ENCODE results near the gene VSTM2B. TPM values are rescaled to one million over a fixed set of nuclear protein-coding genes. Genes with fewer than 3 reads are reported as not detected.

VSTM2B gene
- not detected for total RNA-seq
- long read RNA-seq, result 0 reads

DNA sequence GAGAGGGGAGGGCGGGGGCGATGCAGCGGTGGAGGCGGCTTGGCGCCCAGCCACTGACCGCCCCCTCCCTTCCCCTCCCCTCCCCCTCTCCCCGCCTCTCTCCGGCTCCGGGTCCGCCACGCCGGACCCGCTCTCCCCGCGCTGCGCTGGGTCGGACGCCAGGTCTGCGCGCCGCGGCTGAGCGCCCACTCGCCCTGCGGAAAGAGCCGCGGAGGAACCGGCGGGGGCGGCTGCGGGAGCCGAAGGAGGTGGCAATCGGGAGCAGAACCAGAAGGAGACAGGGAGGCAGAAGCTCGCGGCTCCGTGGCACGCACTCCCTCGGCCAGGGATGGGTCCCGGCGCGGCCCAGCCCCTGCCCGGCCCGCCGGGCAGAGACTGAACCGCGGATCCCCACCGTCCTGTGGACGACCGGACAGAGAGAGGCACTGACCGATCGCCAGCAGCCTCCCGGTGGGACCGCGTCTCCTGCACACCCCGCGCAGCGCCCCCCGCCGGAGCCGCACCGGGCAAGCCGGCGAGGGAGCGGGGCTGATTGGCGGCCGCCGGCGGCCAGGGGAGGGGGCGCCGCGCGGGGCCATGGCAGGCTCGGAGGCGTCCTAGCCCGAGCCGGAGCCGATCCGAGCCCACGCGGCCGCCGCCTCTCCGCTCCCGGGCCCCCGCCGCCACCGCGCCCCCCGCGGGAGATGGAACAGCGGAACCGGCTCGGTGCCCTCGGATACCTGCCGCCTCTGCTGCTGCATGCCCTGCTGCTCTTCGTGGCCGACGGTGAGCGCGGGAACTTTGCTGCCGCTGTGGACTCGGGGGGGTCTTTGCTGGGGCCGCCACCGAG is at the start of gene VSTM2B:
Gene VSTM2B, plus strand, starts transcription at position 94 of the 829 bp plus-strand sequence. Its CDS starts 590 bp downstream, at position 684.
- no peak for DNase-seq (ENCODE audit: low spot score)

DNA sequence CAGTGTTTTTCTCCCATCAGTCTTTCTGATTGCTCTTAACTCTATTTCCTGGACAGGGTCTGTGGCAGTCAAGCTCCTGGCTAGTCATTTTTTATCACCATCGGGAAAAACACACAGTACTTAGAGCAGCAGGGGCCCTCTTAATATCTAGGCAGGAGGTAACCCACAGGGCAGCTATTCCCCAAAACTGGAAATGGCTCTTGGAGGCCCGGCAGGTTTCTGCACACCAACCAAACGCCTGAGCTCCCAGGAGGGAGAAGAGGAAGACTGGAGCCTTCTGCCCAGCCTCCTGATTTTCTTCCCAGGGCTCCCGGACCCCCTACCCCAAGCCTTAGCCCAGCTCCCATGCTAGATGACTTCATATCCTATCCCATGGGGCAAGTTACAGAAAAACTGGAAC is 49.3 kb upstream of the VSTM2B start:
- DNase-seq (ENCODE audit: low spot score), result no peak

DNA sequence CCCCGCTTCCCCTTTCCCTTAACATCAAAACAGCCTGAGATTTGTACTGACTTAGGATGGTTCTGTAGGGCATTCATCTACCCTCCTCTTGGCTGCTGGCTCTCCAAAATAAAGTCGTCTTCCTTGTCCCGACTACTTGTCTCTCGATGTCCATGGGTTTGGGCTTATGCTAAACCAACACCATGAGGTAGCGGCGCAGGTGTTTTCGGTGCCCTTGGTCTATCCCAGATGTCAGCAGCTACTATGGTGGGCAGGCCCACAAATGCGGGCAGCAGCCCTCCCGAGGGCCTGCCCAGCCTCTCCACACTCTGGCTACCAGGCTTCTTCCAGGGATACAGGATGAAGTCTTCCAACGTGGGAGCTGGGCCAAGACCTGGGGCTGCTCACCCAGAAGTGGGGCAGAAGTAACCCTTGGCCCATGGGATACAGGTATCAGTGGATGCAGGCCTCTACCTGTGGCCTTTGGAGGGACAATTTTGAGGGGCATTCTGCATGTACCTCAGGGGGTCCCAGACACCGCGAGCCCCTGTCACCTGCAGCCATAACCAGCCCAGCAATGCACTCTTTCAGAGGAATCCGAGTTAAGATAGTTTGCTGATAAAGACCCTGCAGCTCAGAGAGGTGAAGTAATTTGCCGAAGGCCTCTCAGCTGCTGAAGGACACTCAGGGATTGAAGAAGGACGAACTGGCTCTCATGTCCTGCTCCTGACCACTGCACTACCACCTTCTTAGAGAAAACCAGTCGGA is 47.8 kb upstream of the VSTM2B start:
- DNase-seq (ENCODE audit: low spot score), result peak; percentile 78

DNA sequence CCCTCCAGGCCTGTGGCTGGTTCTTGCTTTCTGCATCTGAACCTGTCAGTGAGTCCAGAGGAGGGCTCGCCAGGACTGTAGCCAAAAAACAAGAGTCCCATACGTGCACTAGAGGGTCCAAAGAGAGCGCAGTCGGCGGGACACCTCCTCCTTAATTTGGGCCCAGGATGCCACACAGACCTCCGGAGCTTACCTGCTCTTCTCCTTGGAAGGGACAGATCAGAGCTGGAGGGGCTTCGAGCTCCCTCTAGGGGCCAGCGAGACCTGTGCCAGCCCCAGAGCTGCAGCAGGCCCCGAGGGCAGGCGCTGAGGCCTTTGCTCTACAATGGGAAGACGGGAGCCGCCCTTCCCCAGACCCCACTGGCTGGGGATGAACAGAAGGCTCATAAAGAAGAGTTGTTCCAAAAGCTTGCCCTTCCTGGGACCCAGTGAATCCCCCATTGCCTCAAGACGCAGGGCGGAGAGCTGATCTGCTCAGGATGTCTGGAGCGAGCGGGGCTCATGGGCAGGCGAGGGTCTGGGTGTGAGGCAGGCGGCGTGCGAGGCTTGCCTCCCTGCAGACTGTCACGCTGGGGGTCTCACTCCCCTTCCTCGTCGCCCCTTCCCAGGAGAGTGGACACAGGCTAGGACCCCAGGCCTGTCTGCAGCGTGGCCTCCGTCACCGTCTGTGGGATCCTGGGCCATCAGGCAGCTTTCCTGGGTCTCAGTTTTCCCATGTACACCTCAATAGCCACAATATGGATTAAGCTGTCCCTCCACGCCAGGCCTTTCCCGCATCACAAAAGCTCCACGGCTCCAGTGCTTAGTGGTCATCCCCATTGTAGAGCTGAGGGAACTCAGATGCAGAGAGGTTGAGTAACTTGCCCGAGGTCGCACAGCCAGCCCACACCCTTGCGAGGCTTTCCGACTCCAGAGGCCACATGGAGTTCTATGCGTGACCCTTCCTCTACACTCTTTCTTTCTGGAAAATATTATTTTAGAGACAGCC is 46.9 kb upstream of the VSTM2B start:
- DNase-seq (ENCODE audit: low spot score), result peak; percentile 74

DNA sequence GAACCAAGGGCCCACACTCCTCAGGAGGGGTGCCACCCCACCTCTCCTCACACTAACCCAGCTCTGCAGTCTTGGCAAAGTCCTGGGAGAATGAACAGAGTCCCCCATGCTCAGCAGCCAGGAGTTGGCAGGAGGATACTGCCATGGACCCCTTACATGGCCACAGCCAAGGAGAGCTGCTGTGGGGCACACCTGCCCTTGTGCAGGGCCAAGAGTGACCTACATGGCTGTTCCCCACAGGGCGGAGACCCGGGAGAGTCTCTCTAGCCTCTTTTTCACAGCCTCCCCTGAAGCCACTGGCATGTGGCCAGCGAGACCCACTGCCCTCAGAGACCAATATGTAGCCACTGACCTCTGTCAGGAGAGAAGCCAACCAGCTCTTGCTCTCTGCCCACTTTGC is 45.9 kb upstream of the VSTM2B start:
- DNase-seq (ENCODE audit: low spot score), result peak; percentile 64

DNA sequence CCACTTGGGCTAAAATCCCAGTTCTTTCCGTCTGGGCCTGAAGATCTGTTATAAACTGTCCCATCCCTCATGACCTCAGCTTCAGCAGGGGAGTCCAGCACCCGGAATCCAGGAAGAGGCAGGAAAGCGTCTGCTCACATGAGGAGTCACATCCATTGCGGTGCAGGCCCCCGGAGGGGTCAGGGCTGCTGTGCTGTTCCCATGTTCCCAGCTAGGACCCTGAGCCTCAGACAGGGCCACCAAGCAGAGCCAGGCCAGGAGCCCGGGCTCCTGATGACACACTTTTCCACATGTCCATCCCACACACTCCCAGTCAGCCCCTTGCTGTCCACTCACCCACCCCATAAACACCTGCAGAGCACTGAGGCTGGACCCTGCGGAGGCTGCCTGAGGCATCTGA is 45.3 kb upstream of the VSTM2B start:
- peak; percentile 43 for DNase-seq (ENCODE audit: low spot score)

DNA sequence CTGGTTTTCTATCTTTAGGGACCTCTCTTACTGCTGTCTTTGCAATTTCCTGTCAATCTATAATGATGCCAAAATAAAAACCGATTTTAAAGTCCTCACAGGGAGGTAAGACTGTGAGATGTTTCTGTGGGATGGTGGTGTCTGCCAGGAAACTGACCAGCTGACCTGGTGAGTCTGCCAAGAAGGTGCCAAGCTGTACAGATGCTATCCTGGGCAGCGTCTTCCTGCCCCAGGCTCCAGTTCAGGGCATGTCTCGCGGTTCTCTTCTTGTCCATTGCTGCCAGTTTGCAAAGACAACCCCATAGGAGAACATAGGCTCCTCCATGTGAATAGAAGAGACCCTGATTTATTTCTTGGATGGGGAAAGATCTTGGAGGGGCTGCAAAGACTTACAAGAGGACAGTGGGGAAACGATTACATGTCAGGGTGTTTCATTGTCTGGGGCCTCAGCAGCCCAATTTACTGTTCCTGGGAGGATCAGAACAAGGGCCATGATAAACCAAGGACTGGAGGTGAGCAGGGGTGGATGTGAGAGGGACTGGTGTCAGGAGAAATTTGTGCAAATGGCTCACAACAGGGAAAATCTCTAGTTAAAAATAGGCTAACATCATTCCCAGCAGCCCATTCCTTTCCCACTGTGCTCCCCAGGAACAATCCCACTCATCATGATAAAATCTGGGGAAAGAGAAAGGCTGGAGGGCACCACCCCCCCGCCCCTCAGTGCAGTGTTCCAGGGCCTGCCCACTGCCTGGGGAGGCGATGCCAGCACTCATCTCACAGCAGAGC is 42.7 kb upstream of the VSTM2B start:
- DNase-seq (ENCODE audit: low spot score), result peak; percentile 14

DNA sequence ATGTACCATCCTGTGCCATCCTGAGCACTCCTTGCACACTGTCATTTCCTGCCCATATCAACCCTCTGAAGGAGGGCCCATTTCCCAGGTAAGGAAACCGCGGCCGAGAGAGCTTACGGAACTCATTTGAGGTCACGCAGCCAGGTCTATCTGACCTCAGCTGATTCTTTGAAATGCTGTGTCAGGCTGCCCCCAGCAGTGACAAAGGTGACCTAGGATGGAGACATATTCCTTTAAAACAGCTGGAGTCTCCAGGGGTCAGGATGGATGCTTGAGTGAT is 42.2 kb upstream of the VSTM2B start:
- DNase-seq (ENCODE audit: low spot score), result peak; percentile 57

DNA sequence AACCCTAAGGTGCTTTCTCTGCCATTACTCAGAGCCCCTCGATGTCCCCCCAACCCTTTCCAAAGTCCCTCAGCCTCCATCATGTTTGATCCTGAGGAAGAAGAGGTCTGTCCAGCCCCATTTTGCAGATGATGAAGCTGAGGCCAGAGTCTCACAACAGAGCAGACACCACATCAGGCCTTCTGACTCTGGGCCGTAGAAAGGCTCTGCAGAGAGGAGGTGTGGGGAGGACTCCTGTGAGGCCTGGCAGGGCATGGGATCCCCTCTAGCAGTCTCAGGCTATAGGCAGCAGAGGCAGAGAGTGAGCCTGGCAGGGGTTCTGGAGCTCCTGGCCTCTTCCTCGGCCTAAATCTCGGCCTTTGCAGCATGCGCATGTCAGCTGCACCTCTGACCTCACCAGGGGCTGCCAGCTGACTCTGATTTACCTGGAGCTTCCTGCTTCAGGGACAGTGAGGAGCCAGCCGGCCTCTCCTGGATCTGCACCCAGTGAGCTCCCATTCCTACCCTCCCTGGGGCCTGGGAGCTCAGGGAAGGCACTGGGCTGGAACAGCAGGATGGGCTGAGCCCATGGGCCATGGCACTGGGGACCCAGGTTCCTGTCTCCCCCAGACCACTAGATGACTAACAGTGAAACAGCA is 41.7 kb upstream of the VSTM2B start:
- peak; percentile 67 for DNase-seq (ENCODE audit: low spot score)

DNA sequence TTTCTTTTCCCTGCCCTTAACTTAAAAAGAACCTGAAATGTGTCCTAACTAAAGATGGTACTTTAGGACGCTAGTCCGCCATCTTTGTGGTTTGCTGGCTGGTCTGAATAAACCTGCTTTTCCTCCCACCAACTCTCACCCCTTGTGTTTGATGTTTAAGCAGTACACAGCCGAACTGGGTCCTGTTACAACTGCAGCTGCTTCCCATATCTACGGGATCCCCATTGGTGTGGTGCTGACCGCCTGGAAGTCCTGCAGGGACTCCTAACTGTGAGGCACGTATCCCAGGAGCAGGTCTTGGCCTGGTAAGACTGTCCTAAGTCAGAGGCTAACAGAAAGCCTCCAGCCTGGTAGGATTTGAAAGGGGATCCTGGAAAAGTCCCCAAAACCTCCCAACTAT is 40.9 kb upstream of the VSTM2B start:
- DNase-seq (ENCODE audit: low spot score), result peak; percentile 43

DNA sequence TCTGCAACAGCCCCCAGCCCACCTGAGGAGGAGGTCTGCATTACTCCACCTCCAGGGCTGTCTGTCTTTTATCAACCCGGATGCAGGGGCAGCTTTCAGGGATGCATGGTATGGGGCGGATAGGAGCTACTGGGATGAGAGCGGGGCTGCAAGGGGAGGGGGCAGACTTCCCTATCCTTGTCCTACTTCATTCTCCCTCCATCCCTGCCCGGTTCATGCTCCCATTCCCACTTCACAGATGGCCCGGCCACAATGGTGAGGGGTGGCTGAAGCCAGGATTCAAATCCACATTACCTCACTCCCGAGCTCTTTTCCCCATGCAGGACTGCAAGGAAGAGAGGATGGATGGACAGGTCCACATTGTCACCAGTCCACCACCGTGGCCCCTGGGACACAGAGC is 40.5 kb upstream of the VSTM2B start:
- DNase-seq (ENCODE audit: low spot score), result peak; percentile 41

DNA sequence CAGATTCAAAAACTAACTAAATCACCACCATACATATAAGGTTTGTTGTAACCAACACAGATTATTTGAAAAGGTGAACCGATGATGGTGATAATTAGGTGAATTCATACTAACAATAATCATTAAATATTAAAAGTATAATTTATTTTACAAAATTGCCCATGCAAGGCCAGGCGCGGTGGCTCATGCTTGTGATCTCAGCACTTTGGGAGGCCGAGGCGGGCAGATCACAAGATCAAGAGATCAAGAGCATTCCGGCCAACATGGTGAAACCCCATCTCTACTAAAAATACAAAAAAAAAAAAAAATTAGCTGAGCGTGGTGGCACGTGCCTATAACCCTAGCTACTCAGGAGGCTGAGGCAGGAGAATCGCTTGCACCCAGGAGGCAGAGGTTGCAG is 38.8 kb upstream of the VSTM2B start:
- peak; percentile 60 for DNase-seq (ENCODE audit: low spot score)

DNA sequence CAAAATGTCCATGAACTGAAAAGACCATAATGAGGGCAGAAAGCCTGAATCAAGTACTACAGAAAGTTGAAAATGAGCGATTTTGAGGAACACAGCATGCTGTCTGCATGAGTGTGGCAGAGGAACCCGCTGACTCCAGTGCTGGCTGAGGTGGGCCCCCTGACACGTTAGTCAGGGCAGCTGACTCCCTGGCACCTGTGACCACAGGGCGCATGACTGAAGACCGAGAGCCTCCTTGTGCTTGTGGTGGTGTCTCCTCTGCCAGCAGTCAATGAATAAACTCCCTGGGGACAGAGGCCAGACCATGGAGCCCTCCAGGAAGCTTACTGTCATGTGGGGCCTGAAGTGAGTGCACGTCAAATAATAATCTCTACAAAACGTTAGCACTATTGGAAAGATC is 38.4 kb upstream of the VSTM2B start:
- DNase-seq (ENCODE audit: low spot score), result peak; percentile 74

DNA sequence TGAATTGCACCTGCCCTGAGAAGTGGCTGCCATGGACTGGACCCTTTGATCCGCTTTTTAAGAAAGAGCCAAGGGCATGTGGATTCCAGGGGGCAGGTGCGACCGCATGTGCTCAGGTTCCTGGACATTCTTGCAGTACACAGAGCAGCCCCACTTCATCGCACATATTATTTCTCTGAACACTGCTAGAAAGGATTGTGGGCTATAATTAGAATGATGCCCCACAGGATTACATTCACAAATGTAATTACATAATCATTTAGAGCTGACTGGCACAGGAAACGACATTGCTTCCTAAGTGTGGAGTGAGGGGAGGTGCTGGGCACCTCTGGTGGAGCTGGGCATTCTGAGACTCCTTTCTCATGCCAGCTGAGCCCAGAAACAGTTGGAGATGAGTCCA is 37.5 kb upstream of the VSTM2B start:
- peak; percentile 53 for DNase-seq (ENCODE audit: low spot score)

DNA sequence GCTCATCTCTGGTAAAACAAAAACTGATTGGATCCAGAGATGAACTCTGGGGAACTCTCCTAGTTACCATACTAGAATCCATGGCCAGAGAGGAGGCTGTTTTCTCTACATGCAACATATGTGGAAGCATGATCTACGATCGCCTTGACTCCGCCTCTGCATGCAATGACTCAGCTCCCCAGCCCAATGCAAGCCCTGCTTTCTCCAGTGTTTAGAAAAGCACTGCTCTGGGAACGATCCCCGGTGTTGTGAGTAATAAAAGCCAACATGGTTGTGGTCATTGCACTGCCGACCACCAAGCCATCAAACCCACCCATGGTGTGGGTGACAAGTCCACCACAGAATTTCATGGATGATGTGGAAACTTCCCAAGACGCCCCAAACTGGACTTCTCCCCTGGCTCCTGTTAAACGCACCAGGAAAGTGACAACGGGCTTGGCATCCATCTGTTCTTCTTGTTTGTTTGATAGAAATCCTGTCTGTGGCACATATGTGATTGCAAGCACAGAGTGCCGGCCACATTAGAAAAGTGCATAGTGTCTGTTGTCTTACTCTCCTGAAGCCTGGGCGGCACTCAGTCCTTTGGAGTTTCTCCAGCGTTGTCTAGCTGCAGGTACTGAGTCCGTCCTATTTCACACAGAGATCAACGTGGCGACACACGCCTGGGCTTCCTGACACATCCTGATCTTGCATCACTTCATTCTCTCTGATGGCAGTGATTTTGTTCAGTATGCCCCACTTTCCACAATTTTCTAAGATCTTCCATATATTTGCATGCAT is 36.4 kb upstream of the VSTM2B start:
- peak; percentile 26 for DNase-seq (ENCODE audit: low spot score)

DNA sequence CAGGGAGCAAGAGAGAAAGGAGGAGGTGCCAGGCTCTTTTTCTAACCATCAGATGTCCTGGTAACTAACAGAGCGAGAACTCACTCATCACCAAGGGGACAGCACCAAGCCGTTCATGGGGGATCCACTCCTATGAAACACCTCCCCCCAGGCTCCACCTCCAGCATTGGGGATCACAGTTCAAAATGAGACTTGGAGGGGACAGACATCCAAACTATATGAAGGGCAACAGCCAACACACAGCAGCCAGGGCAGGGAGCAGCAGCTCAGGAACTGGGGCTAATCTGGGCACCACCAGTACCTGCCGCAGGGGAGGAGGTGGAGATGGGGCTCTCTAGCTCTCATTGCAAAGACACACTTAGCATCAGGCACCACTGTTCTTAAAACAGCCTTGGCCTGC is 34.3 kb upstream of the VSTM2B start:
- DNase-seq (ENCODE audit: low spot score), result peak; percentile 53

DNA sequence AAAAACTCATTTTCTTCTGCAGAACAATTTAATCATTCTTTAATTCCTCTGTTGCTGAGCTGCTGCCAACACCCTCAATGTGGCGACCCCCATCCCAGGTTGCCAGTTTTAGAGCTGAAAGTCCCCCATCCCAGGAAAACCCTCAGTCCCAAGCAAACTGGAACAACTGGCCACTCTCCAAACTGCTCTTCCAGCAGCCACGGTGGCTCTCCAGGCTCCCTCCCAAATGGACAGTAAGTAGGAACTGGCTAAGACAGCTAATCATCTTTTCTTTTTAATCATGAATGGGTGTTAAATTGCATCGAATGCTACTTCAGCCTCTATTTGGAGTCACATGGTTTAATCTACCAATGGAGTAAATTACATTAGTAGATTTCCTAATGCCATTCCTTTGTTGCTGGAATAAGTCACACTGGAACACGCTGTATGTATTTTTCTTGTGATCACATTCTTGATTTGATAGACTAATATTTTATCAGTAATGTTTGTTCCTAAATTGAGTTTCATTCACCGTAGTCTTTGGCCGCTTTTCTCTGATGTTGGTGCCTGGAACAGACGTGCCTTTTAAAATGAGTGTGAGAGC is 33.7 kb upstream of the VSTM2B start:
- DNase-seq (ENCODE audit: low spot score), result peak; percentile 22

DNA sequence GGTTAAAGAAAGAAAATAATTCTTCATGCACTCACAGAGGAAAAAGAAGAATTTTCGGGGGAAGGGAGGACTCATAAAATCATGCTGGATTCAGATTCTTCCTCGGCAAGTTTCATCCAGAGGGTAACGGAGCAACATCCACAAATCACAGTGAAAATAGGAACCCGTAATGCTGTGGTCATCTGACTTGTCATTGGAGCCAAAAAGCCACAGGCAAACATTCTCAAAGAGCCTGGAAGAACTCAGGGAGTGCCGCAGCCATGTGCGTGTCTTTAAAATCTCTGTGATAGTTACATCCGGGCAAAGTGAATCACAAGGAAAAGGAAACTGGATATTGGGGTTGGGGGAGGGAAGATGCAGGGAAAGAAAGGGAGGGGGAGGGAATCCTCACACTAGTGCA is 33.0 kb upstream of the VSTM2B start:
- DNase-seq (ENCODE audit: low spot score), result peak; percentile 33

DNA sequence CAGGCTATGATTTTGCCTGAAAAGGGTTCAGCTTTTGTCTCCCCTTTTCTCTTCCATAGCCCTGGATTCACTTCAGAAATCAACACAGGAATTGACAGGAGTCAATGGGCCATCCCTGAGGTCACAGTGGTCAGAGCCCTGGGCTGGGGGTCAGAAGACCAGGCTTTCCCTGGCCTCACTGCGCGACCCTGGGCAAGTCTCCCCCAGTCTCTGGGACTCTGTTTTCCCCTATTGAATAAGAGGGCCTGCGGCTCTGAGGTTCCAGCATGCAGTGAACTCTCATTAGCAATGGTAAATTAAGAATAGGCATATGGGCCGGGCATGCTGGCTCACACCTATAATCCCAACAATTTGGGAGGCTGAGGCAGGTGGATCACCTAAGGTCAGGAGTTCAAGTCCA is 30.7 kb upstream of the VSTM2B start:
- peak; percentile 62 for DNase-seq (ENCODE audit: low spot score)
